HG03196 (cell line): ENCODE data around the gene AATF.

ENCODE experiments used
- ATAC-seq: cut with Tn5 transposase; IDR thresholded peaks from one replicate; pipeline ENCODE4 v1.9.1; 2021; ENCODE audit not compliant: unreplicated experiment

The AATF gene

GRCh38 chr17:36940313-36941264 is 8.2 kb upstream of the AATF start:
- ATAC-seq = no peak

GRCh38 chr17:36941265-36942010 is 7.3 kb upstream of the AATF start:
- no peak for ATAC-seq

- no peak for ATAC-seq
Observed at GRCh38 chr17:36942019-36942599, 6.6 kb upstream of the AATF start.

DNA sequence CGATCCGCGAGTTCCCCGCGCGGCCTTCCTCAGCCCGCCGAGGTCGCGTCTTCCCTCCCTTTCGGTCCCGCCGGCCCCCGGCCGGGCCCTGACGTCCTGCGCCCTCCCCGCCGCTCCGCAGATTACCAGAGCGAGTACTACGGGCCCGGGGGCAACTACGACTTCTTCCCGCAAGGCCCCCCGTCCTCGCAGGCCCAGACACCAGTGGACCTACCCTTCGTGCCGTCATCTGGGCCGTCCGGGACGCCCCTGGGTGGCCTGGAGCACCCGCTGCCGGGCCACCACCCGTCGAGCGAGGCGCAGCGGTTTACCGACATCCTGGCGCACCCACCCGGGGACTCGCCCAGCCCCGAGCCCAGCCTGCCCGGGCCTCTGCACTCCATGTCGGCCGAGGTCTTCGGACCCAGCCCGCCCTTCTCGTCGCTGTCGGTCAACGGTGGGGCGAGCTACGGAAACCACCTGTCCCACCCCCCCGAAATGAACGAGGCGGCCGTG is 6.1 kb upstream of the AATF start:
- ATAC-seq = no peak

DNA sequence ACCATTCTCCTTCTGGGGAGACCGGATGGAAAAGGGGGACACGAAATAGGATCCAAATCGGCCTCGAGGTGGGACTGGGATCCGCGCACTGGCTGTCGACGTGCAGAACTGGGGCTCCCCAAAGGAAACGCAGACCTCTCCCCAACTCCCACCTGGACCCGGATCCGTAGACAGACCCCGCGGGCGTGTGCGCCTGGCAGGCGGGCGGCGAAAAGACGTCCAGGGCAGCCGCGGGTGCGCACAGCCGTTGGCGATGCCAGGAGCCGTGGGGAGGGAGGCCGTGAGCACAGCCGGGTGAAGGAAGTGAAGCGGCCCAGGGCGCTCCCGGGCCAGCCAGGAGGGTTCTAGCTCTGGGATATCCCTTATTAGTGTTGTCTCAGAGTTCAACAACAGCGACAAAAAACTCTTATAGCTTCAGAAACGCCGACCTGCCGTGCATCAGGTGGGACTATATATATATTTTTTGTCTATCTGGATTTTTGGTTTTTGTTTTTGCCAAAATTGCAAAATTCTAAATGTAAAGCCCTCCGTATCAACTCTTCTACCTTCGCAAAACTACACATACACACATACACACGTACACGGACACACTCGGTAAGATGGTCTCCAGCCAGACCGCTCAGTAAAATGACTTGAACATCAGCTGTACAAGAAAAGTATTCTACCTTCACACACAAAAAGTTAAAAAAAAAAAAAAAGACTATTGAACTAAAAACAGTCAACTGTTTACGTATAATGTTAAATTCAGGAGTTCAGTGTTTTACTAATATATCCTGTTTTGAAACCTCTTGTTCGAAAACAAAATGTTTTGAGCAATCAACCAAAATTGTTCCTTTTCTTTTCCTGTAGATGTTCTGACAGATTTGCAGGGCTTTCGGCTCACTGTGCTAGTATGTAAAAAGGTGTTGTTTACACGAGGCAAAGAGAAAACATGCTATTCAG is 5.2 kb upstream of the AATF start:
- ATAC-seq = no peak

- no peak for ATAC-seq
Observed at GRCh38 chr17:36944553-36944952, 4.2 kb upstream of the AATF start.

DNA sequence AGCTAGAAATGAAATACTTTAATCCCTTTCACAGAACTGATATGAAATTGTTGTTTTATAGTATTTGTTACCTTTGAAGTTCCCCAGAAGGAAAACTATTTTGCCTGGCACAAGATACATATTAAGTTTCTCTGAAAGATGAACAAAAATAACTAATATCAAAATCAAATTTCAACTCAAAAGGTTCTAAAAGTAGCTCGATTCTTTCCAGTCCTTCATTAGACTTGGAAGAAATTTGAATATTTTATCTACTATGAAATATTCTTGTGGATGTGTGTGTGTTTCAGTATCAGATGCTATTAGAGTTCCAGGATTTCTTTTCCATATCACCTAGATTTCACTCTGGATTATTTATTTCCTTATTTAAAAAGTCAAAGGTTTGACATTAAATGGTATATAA is 3.6 kb upstream of the AATF start:
- ATAC-seq = no peak

GRCh38 chr17:36945959-36946725 is 2.6 kb upstream of the AATF start:
- ATAC-seq = no peak

DNA sequence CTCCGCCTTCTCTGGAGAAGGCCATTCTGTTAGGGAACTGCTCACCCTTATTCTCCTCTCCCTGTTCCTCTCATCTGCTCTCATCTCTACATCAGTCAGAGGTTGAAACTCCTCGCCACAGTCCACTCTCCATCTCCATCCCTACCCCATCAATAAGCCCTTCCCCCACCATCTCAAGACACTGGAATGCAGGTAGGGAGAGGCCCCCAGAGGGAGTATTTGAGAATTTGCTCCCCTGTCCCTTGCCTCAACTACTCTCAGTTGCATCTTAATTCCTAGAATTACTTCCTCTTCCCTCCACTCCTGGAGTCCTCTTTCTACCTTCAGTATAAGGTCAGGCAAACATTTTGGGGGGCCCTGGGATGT is 2.0 kb upstream of the AATF start:
- no peak for ATAC-seq

- ATAC-seq = no peak
Observed at GRCh38 chr17:36947922-36948716, 635 bp upstream of the AATF start.

DNA sequence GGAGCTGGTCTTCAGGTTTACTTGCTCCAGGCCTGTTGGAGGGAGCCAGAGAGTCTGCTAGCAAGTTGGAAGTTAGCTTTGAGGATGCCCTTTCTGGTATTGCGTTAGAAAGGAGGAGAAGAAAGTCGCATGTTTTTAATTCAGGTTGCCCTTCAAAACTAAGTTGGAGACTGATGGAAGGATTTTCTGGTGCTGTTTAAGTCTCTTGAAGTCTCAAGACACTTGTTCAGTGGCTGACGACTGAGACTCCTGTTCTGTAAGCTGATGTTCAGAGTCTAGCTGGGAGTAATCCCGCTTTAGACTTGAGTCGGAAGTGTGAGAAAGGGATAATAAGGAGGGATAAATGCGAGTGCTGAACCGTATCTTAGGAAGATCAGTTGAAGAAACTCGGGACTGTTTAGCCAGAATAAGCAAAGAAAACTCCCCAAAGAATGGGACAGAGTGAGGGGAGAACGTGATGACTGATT is 740 bp downstream of the AATF start:
- no peak for ATAC-seq

- no peak for ATAC-seq
Observed at GRCh38 chr17:36950027-36950426, 1.3 kb downstream of the AATF start.

- ATAC-seq = no peak
Observed at GRCh38 chr17:36951084-36951789, 2.5 kb downstream of the AATF start.

- ATAC-seq = no peak
Observed at GRCh38 chr17:36971508-36971907, 22.8 kb downstream of the AATF start.

DNA sequence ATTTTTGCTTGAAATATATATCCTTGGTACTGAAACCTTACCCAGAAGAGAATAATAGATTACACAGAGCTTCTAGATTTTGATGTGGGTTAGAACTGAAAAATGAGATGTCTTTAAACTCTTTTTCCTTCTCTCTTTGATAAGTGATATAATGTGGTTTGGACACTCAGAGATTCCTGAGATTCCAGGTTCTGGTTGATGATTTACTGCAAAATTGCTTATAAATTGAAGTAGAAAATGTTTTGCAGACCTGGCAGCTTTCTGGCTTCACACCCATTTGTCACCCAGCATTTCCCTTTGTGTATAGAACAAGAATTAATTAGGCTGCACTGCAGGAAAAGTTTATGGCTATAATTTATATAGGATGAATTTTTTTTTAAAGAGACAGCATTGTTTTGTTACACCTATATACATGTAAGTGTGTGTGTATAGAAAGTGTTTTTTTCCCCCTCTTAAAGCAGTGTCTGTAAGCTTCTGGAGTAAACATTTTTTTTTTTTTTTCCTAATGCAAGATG is 23.5 kb downstream of the AATF start:
- no peak for ATAC-seq

DNA sequence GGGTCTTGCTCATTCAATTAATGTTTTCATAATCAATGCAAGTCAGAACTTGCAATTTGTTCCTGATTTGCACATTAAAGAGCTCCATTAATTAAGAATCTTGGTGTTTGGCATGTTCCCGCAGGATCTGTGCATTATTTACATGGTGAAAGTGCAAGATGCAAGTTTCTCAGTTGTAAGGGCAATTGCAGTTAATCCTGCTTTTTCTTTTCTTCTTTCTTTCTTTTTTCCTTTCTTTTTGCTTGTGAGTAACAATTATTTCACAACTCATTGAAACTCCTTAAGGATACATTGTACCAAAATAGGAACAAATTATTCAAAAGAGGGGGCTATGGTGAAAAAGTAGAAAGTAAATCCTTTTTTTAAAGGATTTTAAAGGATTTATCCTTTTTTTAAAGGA is 24.2 kb downstream of the AATF start:
- no peak for ATAC-seq

DNA sequence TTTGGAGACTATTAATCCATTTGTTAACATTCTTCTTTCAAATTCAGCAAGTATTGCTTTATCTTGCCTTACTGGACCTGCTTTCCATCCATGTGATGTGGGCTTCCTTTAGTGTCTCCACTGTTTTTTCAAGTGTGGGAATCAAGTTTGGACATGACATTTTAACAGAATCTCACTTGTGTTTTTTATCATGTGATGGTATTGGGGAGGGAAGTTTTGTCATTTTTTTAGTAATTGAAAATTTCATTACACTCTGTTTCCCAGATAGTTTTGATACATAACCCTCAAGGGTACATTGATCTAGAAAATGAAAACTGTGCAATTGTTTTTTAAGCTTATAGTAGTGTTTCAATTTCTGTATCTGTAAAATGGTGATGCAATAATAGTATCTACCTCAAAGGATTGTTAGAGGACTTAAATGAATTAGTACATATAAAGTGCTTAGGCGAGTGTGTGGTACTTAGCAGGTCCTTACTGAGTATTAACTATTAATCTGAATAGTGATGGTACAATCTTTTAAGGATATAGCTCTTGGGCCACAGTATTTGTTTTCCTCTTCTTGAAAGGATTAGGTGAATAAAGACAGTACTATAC is 27.3 kb downstream of the AATF start:
- ATAC-seq = no peak

DNA sequence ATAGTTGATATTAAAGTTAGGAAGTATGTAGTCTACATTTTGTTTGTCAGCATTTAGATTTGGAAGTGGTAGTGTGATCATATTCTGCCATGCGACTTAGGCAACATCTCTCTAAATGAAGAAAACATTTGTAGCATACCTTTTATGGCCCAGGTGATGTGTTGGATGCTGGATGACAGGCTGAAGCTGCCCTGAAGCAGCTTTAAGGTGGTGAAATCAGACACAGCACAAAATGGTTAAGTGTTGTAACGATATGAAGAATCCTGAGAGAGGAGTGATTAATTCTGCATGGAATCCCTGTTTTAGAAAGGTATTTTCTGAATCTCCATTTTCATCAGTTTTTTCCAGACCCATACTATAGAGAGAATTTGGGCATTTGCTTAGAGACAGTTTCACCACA is 28.3 kb downstream of the AATF start:
- no peak for ATAC-seq
